GM12878 (cell line): ENCODE measurements around the gene PHACTR3. TPM values are rescaled to one million over a fixed set of nuclear protein-coding genes. Genes with fewer than 3 reads are reported as not detected.

ENCODE experiments used
- CREB1 ChIP-seq: IDR thresholded peaks from 2 replicates; pipeline ENCODE4 v1.6.1; 2012; ENCODE audit warnings: low read depth, mild to moderate bottlenecking, inconsistent platforms
- DPF2 ChIP-seq: fragments of 450-650 bp; IDR thresholded peaks from 2 replicates; pipeline ENCODE4 v1.6.1; 2017; ENCODE audit warnings: mild to moderate bottlenecking
- EZH2 ChIP-seq: IDR thresholded peaks from 2 replicates; pipeline ENCODE4 v1.6.1; 2012; ENCODE audit warnings: low read depth, mild to moderate bottlenecking, control low read depth, inconsistent platforms, low read length, borderline replicate concordance; ENCODE audit not compliant: control insufficient read depth
- FOS ChIP-seq: IDR thresholded peaks from 3 replicates; pipeline ENCODE4 v1.6.1; 2011; ENCODE audit warnings: borderline replicate concordance; ENCODE audit not compliant: insufficient read length; ENCODE audit errors: extremely low read depth
- FOXK2 ChIP-seq: fragments of 450-650 bp; IDR thresholded peaks from 2 replicates; pipeline ENCODE4 v1.6.1; 2017; ENCODE audit warnings: mild to moderate bottlenecking, moderate library complexity
- IRF5 ChIP-seq: fragments of 450-650 bp; IDR thresholded peaks from 2 replicates; pipeline ENCODE4 v1.6.1; 2017; ENCODE audit warnings: borderline replicate concordance
- NFYA ChIP-seq: IDR thresholded peaks from 2 replicates; pipeline ENCODE4 v1.6.1; 2011; ENCODE audit warnings: low read depth, mild to moderate bottlenecking, low read length, improper control_type of control experiment, borderline replicate concordance
- SUPT20H ChIP-seq: IDR thresholded peaks from 2 replicates; pipeline ENCODE4 v1.6.1; 2011; ENCODE audit warnings: low read depth, mild to moderate bottlenecking, low read length, moderate library complexity, borderline replicate concordance; ENCODE audit not compliant: control insufficient read depth
- ZNF592 ChIP-seq: fragments of 450-650 bp; IDR thresholded peaks from 2 replicates; pipeline ENCODE4 v1.6.1; 2017; ENCODE audit warnings: mild to moderate bottlenecking, moderate library complexity
- polyA plus RNA-seq, 11 experiments: library from polyadenylated mRNA; depleted of rRNA in 4 of 11; unstranded in 6 of 11; stranded (reverse) in 5 of 11; fragments of >200 nt; fragmentation: Nextera tagmentation in 4 of 11; fragmentation: Illumina TruSeq in 1 of 11; extraction: Ambion mirVana in 4 of 11; extraction: Trizol in 1 of 11; gene quantifications; 1 replicate in 1 of 11; 2 replicates in 10 of 11; pipeline versions ENCODE4 v1.2.1 to v1.2.3, GENCODE V29; 2011 to 2016; ENCODE audit warnings: inconsistent platforms in 2 of 11, missing spikeins in 2 of 11, low read depth in 1 of 11
- total RNA-seq, 4 experiments: library from RNA; depleted of rRNA in 3 of 4; stranded (reverse); fragments of >200 nt in 3 of 4; fragmentation: Illumina TruSeq in 1 of 4; extraction: Trizol in 1 of 4; gene quantifications; 2 replicates each; pipeline versions ENCODE4 v1.2.1 to v1.2.3, GENCODE V29; 2013 to 2021
- TF ChIP-seq, protein P1 (sequence below): fragments of 450-650 bp; IDR thresholded peaks from 2 replicates; pipeline ENCODE4 v1.6.1; 2018; ENCODE audit warnings: mild to moderate bottlenecking, low read depth, moderate library complexity; ENCODE audit not compliant: partially characterized antibody
- TF ChIP-seq, protein P2 (sequence below): fragments of 450-650 bp; conservative IDR thresholded peaks from 2 replicates; pipeline ENCODE4 v1.6.1; 2017; ENCODE audit warnings: mild to moderate bottlenecking, moderate library complexity
- TF ChIP-seq, protein P3 (sequence below): IDR thresholded peaks from 2 replicates; pipeline ENCODE4 v1.6.1; 2012; ENCODE audit warnings: low read depth, low read length, improper control_type of control experiment

PHACTR3 gene
- total and polyA plus RNA-seq, 10 of the 15 experiments (the other 5 are each of a cell fraction or from before 2014, with no cell fraction given), result 0.17 to 2.7 (median 0.27) TPM; not detected in 1

DNA sequence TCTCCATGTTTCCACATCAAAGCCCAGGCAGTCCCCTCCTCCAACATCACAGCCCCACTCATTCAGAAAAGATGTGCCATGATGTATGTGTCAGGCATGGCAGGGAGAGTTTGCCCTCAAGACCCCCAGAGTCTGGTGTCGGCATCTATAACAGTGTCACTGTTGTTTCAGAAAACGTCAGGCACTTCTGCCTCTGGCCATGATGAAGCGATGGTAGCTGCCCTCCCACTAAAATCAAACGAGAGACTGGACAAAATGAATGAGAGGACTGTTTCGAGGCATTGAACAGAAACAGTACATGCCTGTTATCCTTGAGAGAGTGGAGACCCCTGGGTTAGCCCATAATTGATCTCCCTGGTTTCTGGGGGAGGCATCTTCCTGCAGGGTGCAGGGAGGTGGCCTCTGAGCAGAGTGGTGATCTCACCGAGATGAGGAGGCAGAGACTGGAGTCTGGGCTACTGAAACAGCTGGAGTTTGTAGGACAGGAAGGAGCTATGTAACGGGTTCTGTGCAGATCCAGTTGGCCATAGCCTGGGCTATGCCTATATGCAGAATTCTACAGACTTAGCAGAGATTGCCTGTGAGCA is 184.6 kb downstream of the PHACTR3 start (continued):
- TF ChIP-seq, protein P1, sequence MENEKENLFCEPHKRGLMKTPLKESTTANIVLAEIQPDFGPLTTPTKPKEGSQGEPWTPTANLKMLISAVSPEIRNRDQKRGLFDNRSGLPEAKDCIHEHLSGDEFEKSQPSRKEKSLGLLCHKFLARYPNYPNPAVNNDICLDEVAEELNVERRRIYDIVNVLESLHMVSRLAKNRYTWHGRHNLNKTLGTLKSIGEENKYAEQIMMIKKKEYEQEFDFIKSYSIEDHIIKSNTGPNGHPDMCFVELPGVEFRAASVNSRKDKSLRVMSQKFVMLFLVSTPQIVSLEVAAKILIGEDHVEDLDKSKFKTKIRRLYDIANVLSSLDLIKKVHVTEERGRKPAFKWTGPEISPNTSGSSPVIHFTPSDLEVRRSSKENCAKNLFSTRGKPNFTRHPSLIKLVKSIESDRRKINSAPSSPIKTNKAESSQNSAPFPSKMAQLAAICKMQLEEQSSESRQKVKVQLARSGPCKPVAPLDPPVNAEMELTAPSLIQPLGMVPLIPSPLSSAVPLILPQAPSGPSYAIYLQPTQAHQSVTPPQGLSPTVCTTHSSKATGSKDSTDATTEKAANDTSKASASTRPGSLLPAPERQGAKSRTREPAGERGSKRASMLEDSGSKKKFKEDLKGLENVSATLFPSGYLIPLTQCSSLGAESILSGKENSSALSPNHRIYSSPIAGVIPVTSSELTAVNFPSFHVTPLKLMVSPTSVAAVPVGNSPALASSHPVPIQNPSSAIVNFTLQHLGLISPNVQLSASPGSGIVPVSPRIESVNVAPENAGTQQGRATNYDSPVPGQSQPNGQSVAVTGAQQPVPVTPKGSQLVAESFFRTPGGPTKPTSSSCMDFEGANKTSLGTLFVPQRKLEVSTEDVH, result no peak
- TF ChIP-seq, protein P2, sequence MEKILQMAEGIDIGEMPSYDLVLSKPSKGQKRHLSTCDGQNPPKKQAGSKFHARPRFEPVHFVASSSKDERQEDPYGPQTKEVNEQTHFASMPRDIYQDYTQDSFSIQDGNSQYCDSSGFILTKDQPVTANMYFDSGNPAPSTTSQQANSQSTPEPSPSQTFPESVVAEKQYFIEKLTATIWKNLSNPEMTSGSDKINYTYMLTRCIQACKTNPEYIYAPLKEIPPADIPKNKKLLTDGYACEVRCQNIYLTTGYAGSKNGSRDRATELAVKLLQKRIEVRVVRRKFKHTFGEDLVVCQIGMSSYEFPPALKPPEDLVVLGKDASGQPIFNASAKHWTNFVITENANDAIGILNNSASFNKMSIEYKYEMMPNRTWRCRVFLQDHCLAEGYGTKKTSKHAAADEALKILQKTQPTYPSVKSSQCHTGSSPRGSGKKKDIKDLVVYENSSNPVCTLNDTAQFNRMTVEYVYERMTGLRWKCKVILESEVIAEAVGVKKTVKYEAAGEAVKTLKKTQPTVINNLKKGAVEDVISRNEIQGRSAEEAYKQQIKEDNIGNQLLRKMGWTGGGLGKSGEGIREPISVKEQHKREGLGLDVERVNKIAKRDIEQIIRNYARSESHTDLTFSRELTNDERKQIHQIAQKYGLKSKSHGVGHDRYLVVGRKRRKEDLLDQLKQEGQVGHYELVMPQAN, result no peak
- no peak for TF ChIP-seq ZNF592
- no peak for TF ChIP-seq EZH2
- TF ChIP-seq, protein P3, sequence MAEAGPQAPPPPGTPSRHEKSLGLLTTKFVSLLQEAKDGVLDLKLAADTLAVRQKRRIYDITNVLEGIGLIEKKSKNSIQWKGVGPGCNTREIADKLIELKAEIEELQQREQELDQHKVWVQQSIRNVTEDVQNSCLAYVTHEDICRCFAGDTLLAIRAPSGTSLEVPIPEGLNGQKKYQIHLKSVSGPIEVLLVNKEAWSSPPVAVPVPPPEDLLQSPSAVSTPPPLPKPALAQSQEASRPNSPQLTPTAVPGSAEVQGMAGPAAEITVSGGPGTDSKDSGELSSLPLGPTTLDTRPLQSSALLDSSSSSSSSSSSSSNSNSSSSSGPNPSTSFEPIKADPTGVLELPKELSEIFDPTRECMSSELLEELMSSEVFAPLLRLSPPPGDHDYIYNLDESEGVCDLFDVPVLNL, result no peak
- TF ChIP-seq CREB1, result no peak
- TF ChIP-seq DPF2, result no peak
- no peak for TF ChIP-seq IRF5
- TF ChIP-seq FOXK2, result no peak
- no peak for TF ChIP-seq FOS
- no peak for TF ChIP-seq SUPT20H
- no peak for TF ChIP-seq NFYA
